GM18951 (cell line): ENCODE results near the gene CAPN13.

Experiments
- POLR2A ChIP-seq: IDR thresholded peaks from 4 replicates; pipeline ENCODE4 v1.6.1; 2011; ENCODE audit warnings: mild to moderate bottlenecking; ENCODE audit not compliant: insufficient read length, insufficient read depth; ENCODE audit errors: extremely low read depth
- in situ Hi-C: fragments of 300-500 bp; cut with MboI; formaldehyde crosslinking; loops from one replicate; pipeline ENCODE4 v1.12.0; 2022; ENCODE audit warnings: low sequenced_read_pairs, mixed read lengths, inconsistent platforms; ENCODE audit not compliant: unreplicated experiment

Gene CAPN13

DNA sequence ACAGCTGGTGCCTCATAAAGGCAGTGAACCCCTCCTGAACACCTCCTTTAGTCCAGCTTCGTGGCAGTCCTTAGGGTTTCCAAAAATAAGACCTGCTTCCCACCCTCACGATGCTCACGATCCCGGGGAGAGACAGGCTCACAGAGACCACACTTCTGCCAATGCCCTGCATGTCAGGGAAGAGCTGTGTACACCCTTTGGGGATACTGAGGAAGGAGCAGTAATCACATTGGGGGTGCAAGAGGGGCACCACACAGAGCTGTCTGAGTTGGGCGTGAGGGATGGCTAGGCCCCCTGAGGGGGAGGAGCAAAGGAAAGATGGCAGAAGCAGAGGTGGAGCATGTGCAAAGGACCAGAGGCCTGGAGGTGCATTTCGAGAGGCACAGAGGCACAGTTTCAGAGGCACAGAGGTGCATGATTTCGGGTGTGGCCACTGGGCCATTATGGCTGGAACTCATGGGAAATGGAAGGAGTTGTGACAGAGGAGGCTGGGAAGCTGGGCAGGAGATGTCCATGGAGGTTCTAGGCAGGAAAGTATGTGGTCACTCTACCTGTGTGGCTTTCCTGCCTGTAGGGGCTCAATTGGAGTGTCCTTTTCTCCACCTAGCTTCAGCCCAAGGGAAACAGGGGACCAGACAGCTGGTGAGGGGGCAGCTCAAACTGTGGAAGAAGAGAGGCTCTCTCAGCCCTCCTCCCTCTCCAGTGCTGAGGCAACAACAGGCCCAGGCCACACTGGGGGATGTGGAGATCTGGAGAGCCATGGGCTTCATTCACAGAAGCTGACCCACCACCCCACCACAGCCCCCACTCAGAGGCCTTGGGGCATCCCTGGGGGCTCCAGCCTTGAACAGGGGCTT is 115.9 kb downstream of the CAPN13 start:
- no peak for TF ChIP-seq POLR2A
- in situ Hi-C loops = loop anchor here (25.0 kb wide), 1 partner anchor 304 kb away; no protein-coding TSS in a partner anchor

DNA sequence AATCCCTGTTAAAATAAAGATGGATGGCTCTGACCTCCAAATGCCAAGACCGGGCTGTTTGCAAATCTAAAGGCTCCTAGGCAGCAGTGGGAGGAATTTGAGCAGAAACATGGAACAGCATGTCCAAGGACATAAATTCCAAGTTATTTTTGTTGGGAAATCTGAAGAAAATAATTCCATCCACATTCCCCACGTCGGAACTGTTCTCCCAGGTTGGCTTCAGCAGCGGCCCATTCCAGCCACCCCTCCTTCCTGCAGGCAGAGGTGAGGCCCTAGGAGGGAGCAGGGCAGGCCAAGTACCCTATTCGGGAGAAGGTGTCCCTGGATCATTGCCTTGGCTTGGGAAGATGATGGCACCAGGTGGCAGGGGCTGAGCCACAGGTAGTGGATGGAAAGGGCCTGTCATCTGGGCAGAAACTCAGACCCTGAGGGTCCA is 117.1 kb downstream of the CAPN13 start:
- in situ Hi-C loops = loop anchor here (25.0 kb wide), 1 partner anchor 303 kb away; no protein-coding TSS in a partner anchor

DNA sequence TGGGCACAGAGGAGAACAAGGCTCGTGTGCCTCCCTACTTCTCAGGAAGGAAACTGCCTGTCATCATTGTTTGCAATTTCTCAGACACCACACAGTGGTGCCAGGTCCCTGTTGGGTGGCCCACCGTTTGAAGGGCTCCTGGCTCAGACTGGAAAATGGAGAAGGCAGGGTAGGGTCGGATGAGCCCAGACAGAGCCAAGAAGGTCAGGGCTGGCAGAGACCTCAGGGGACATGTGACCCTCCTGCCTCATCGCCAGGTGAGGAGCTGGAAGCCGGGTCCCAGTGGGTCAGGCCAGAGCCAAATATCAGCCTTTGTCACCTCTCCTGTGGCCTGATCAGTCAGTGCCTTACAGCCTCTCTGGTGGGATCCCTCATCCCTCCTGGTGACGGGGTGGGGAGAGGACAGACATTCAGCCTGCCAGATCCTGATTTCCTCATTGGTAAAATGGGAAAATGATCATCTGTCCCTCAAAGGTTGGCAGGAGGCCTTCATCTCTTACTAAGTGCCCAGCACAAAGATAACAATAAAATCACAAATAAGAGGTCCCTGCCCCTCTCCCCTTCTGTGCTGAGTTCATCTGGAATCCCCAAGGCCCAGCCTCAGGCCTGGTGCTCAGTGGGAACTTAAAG is 117.6 kb downstream of the CAPN13 start:
- in situ Hi-C loops = loop anchor here (25.0 kb wide), 1 partner anchor 302 kb away; no protein-coding TSS in a partner anchor
- TF ChIP-seq POLR2A = no peak

More for the DNA sequence above, 117.1 kb downstream of the CAPN13 start:
- no peak for TF ChIP-seq POLR2A

DNA sequence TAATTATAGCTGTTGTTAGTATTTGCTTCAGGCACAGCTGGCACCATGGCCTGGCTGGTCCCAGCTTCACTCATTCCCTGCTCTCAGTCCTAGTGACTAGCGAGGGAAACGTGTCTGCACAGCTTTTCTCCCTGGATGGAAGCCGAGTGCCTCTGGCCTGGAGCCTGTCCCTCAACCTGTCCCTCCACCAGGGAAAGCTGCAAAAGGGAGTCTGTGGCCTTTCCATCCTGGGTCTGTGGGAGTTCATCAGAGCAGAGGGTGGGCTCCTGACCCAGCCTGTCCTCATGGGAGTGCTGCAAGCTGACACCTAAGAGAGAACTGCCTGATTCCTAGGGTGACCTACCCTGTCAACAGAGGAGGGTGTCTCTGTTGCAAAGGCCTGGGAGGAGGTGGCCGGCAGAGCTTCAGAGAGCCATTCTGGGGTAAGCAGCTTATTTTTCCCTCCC is 118.3 kb downstream of the CAPN13 start:
- in situ Hi-C loops = loop anchor here (25.0 kb wide), 1 partner anchor 302 kb away; no protein-coding TSS in a partner anchor
- no peak for TF ChIP-seq POLR2A

DNA sequence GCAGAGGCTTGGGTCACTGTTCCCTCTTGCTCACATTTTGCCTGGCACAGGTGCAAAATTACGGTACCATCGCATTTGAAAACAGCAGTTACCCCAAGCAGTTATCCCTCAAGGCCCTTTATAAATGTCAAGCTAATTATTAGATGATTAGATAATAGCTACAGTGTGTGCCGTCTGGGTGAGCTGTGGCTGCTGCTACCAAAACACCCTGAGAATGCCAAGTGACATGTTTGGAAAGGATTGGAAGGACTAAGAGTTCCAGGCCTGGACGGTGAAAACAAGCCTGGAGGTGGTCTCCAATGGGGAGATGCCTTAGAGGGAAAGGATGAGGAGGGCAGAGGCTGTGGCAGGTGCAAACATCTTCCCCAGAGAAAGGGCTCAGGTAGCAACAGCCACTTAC is 120.6 kb downstream of the CAPN13 start:
- in situ Hi-C loops = loop anchor here (25.0 kb wide), 1 partner anchor 299 kb away; no protein-coding TSS in a partner anchor
- TF ChIP-seq POLR2A = no peak

DNA sequence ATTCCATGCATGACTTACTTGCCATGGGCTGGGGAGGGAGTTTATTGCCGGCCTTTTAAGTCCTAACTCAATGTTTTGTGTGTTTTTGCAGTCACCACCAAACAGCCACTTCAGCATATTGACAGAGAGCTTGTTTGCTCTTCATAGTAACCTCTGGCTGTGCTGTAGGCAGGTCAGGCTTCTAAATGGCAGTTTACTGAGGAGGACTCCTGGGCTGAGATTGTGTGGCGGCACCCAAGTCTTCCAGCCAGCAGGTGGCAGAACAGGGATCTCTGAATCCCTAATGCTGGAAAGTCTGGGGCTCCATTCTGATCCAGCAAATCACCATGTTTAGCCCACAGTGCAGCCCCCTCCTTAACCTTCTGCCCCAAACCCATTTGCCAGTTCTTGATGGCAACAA is 121.2 kb downstream of the CAPN13 start:
- no peak for TF ChIP-seq POLR2A
- in situ Hi-C loops = loop anchor here (25.0 kb wide), 1 partner anchor 299 kb away; no protein-coding TSS in a partner anchor

DNA sequence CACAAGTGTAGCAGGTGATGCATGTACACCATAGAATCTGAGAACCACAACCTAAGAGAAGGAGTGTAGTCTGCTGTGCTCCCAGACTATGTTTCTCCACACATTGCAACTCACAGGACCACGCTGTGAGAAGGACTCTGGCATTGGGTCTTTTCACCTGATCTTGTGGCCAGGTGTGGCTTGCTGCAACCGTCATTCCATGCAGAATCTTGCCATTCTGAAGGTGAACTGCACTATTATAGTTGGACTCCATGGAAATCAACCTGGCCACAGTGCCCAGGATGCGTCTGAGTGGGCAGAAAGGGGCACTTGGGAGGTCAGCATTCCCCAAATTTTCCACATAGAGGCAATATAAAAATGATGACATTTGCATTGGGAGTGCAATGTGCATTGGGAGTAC is 122.2 kb downstream of the CAPN13 start:
- TF ChIP-seq POLR2A = no peak
- in situ Hi-C loops = loop anchor here (25.0 kb wide), 1 partner anchor 298 kb away; no protein-coding TSS in a partner anchor

DNA sequence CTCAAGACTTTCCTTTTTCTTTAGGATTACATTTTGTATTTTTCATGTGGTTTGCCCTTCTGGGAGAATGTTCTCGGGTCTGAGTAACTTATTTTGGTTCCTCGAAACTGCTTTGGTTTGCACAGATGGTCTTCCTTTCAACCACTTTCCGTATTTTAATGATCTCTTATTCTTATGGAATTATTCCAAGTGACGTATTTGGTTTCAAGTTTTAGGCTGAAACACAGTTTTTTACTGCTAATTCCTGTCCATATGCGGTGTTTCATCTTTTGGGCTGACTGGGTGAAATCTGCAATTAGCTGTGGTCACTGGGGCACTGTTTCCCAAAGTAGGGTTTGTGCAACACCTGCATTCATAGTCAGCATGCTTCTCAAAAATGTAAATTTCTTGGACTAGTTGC is 122.7 kb downstream of the CAPN13 start:
- TF ChIP-seq POLR2A = no peak
- in situ Hi-C loops = loop anchor here (25.0 kb wide), 1 partner anchor 297 kb away; no protein-coding TSS in a partner anchor

DNA sequence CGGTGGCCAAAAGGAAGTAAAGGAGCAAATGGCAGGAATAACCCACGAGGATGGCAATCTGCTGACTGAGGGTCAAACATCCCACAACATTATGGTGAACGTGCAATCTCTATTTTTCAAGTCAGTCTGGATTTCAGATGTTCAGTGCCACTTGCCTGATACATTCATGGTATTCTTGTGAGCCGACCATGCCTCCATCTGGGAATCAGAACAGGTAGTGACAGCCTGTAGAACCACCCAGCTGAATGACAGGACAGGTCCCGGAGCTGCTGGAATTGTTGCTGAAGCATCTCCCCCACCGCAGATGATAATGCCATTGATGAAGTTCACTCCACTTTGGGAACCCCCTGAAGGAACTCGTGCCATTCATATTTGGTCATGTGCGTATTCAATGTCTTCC is 123.2 kb downstream of the CAPN13 start:
- in situ Hi-C loops = loop anchor here (25.0 kb wide), 1 partner anchor 297 kb away; no protein-coding TSS in a partner anchor
- no peak for TF ChIP-seq POLR2A

DNA sequence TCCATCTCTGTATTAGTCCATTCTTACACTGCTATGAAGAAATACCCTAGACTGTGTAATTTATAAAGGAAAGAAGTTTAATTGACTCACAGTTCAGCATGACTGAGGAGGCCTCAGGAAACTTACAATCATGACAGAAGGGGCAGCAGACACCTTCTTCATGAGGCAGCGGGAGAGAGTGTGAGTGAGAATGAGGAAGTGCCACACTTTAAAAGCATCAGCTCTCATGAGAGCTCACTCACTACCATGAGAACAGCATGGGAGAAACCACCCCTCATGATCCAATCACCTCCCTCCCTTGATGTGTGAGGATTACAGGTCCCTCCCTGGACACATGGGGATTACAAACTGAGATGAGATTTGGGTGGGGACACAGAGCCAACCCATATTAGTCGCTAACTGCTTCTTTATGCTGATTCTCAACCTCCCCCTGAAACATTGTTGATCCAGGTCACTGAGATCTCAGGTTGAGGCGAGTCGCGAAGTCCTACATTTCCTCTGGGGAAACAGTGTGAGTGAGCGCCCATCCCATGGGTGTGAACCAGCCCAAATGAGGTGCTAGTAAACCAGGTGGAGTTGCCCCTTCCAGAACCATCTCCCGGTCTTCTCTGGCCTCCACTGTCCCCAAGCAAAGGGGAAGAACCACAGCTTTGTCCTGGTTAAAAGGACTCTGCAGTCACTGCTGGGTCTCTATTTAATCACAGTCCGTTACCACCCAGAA is 123.8 kb downstream of the CAPN13 start:
- in situ Hi-C loops = loop anchor here (25.0 kb wide), 1 partner anchor 296 kb away; no protein-coding TSS in a partner anchor
- no peak for TF ChIP-seq POLR2A

DNA sequence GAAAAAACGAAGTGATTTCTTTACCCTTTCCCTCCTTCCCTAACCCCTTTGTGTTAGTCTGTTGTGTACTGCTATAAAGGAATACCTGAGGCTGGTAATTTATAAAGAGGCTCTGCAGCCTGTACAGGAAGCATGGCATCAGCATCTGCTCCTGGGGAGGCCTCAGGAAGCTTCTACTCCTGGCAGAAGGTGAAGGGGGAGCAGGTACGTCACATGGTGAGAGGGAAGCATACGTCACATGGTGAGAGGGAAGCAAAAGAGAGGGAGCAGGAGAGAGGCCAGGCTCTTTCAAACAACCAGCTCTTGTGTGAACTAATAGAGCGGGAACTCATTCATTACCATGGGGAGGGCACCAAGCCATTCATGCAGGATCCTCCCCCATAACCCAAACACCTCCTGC is 126.2 kb downstream of the CAPN13 start:
- no peak for TF ChIP-seq POLR2A
- in situ Hi-C loops = loop anchor here (25.0 kb wide), 1 partner anchor 294 kb away; no protein-coding TSS in a partner anchor

DNA sequence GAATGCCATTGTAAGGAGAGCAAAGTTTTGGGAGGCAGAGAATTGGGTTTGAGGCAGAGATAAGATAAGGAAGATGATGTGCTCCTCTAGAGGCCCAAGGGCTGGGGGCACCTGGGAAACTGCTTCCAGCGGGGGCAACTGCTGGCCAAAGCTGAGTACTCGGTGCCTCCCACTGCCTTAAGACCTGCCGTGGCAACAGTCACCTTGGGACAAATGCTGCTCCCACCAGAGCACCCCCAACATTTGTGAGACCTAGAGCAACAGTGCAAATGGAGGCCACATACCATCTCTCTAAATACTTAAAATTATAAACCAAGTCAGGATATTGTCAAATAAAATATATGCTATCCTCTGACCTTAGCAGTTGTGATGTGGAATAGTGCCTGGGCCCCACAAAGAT is 127.1 kb downstream of the CAPN13 start:
- in situ Hi-C loops = loop anchor here (25.0 kb wide), 1 partner anchor 293 kb away; no protein-coding TSS in a partner anchor
- no peak for TF ChIP-seq POLR2A
